ENCODE data around the gene GSTP1.

DNA sequence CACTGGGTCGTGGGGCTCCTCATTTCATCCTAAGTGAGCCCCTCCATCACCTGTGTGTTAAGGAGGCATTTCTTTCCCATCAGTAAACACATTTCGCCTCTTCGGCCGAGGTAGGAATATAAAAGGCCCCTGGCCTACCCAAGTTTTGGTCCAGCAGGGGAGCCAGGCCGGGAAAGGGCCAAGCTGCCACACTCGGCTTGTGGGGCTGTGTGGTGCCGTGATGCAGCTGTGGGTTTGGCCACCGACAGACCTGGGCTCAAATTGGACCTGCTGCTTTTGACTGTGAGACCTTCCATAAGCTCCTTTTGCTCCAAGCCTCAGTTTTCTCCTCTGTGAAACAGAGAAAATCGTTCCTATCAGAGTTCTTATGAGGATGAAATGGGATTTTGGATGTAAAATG lies 23.9 kb downstream of the GSTP1 start:
- TF ChIP-seq POLR2A (conservative IDR thresholded peaks at IDR 0.05) (no peak), TEAD1 (CRISPR knock-in tag; IDR thresholded peaks at IDR 0.05) (no peak), U2AF1 (optimal IDR thresholded peaks at IDR 0.05; ENCODE audit: low read depth, low read length) (no peak), NCOR1 (IDR thresholded peaks at IDR 0.05) (no peak)
